ENCODE results near the gene SDE2. TPM values are rescaled to one million over a fixed set of nuclear protein-coding genes. Genes with fewer than 3 reads are reported as not detected.
A peak's percentile ranks its signal among the peaks of the same experiment; 100 is the strongest.

Gene SDE2
- total RNA-seq, 1 donor from 2014 or later: 18.4 TPM

GRCh38 chr1:225944951-225945350, 54.2 kb downstream of the SDE2 start:
- H3K36me3 ChIP-seq: no peaks in the 10 kb centered on the region
- H3K4me1 ChIP-seq: peaks cover 16% of the 10 kb centered on the region
- H3K4me3 ChIP-seq: no peak overlapping the region
- no peak overlapping the region for H3K27ac ChIP-seq
- H3K9me3 ChIP-seq: no peaks in the 10 kb centered on the region
- TF ChIP-seq CTCF (IDR thresholded peaks at IDR 0.05): no peak
- no peaks in the 10 kb centered on the region for H3K27me3 ChIP-seq (ENCODE audit: low read depth)
- intact Hi-C loops (cut with DNase I): no loop called here
- DNase-seq (no peak), ATAC-seq (no peak)

GRCh38 chr1:225944387-225944786, 54.8 kb downstream of the SDE2 start:
- no peak for DNase-seq
- H3K4me3 ChIP-seq: no peak overlapping the region
- H3K27me3 ChIP-seq (ENCODE audit: low read depth): no peaks in the 10 kb centered on the region
- ATAC-seq: no peak
- H3K36me3 ChIP-seq: no peaks in the 10 kb centered on the region
- H3K4me1 ChIP-seq: peaks cover 16% of the 10 kb centered on the region
- no peak for TF ChIP-seq CTCF (IDR thresholded peaks at IDR 0.05)
- no peak overlapping the region for H3K27ac ChIP-seq
- no peaks in the 10 kb centered on the region for H3K9me3 ChIP-seq
- intact Hi-C loops (cut with DNase I): no loop called here

GRCh38 chr1:225943582-225943981, 55.6 kb downstream of the SDE2 start:
- no peak for ATAC-seq
- Histone ChIP-seq H3K9me3 (no peaks in the 10 kb centered on the region), H3K27ac (no peak overlapping the region), H3K36me3 (no peaks in the 10 kb centered on the region), H3K4me3 (no peak overlapping the region), H3K4me1 (peaks cover 16% of the 10 kb centered on the region), H3K27me3 (ENCODE audit: low read depth) (no peaks in the 10 kb centered on the region)
- no peak for TF ChIP-seq CTCF (IDR thresholded peaks at IDR 0.05)
- intact Hi-C loops (cut with DNase I): no loop called here
- DNase-seq: no peak

GRCh38 chr1:225942574-225942973, 56.6 kb downstream of the SDE2 start:
- H3K27me3 ChIP-seq (ENCODE audit: low read depth): no peaks in the 10 kb centered on the region
- peaks cover 16% of the 10 kb centered on the region for H3K4me1 ChIP-seq
- no peak for TF ChIP-seq CTCF (IDR thresholded peaks at IDR 0.05)
- DNase-seq: no peak
- ATAC-seq: no peak
- no peaks in the 10 kb centered on the region for H3K9me3 ChIP-seq
- H3K4me3 ChIP-seq: no peak overlapping the region
- no peaks in the 10 kb centered on the region for H3K36me3 ChIP-seq
- peak overlapping the region; percentile 1 for H3K27ac ChIP-seq
- intact Hi-C loops (cut with DNase I): no loop called here

GRCh38 chr1:225941942-225942222, 57.3 kb downstream of the SDE2 start:
- Histone ChIP-seq H3K27ac (peak overlapping the region; percentile 1), H3K4me1 (peaks cover 16% of the 10 kb centered on the region), H3K36me3 (no peaks in the 10 kb centered on the region), H3K27me3 (ENCODE audit: low read depth) (no peaks in the 10 kb centered on the region), H3K9me3 (no peaks in the 10 kb centered on the region), H3K4me3 (no peak overlapping the region)
- no peak for TF ChIP-seq CTCF (IDR thresholded peaks at IDR 0.05)
- ATAC-seq (no peak), DNase-seq (no peak)
- intact Hi-C loops (cut with DNase I): no loop called here
